NCI-H446 (cell line): ENCODE measurements around the gene VCL.
"Not testable (repeated sequence)": the region's sequence is repeated elsewhere in the genome, so short reads cannot be mapped to it uniquely, and the experiment has no call there.

Source experiments
- DNase-seq, 2 experiments: peaks; one replicate each; lab custom pipeline; 2025; lab: John Stamatoyannopoulos, UW

The VCL gene

GRCh38 chr10:74039561-74040145, 41.7 kb downstream of the VCL start:
- no peak for DNase-seq

GRCh38 chr10:74040200-74041126, 42.5 kb downstream of the VCL start:
- DNase-seq = no peak

GRCh38 chr10:74044419-74044818, 46.5 kb downstream of the VCL start:
- DNase-seq = no peak

GRCh38 chr10:74047304-74047703, 49.4 kb downstream of the VCL start:
- no peak for DNase-seq

- DNase-seq = no peak
These were observed 50.0 kb downstream of the VCL start for GRCh38 chr10:74047871-74048270.

GRCh38 chr10:74048433-74048832, 50.5 kb downstream of the VCL start:
- no peak for DNase-seq

- no peak for DNase-seq
These were observed 52.0 kb downstream of the VCL start for GRCh38 chr10:74049955-74050354.

- no peak for DNase-seq
These were observed 52.7 kb downstream of the VCL start for GRCh38 chr10:74050653-74051052.

GRCh38 chr10:74051736-74052342, 53.9 kb downstream of the VCL start:
- no peak for DNase-seq

- DNase-seq = no peak
These were observed 55.1 kb downstream of the VCL start for GRCh38 chr10:74052994-74053393.

- DNase-seq = no peak
These were observed 57.6 kb downstream of the VCL start for GRCh38 chr10:74055383-74056049.

GRCh38 chr10:74056050-74056818, 58.3 kb downstream of the VCL start:
- no peak for DNase-seq

- DNase-seq = no peak
These were observed 60.2 kb downstream of the VCL start for GRCh38 chr10:74058071-74058470.

GRCh38 chr10:74058658-74059057, 60.7 kb downstream of the VCL start:
- no peak for DNase-seq

GRCh38 chr10:74061104-74061503, 63.2 kb downstream of the VCL start:
- DNase-seq = no peak

GRCh38 chr10:74061978-74062377, 64.1 kb downstream of the VCL start:
- DNase-seq = not testable (repeated sequence)

- DNase-seq = no peak
These were observed 65.3 kb downstream of the VCL start for GRCh38 chr10:74063256-74063655.

- no peak for DNase-seq
These were observed 69.7 kb downstream of the VCL start for GRCh38 chr10:74067373-74068352.

- DNase-seq = no peak
These were observed 73.2 kb downstream of the VCL start for GRCh38 chr10:74071157-74071556.

- no peak for DNase-seq
These were observed 74.6 kb downstream of the VCL start for GRCh38 chr10:74072503-74072902.

GRCh38 chr10:74075906-74076305, 78.0 kb downstream of the VCL start:
- no peak for DNase-seq
